Ishikawa (cell line): Measurements from ENCODE around the gene OSBPL6.

Experiments
- CEBPB ChIP-seq: IDR thresholded peaks from 2 replicates; pipeline ENCODE4 v1.6.1; 2012
- CREB1 ChIP-seq: IDR thresholded peaks from 2 replicates; pipeline ENCODE4 v1.6.1; 2012; ENCODE audit warnings: low read depth
- TEAD4 ChIP-seq: IDR thresholded peaks from 2 replicates; pipeline ENCODE4 v1.6.1; 2012
- TF ChIP-seq, protein P1 (sequence below): IDR thresholded peaks from 2 replicates; pipeline ENCODE4 v1.6.1; 2012; ENCODE audit warnings: low read depth, mild to moderate bottlenecking

DNA sequence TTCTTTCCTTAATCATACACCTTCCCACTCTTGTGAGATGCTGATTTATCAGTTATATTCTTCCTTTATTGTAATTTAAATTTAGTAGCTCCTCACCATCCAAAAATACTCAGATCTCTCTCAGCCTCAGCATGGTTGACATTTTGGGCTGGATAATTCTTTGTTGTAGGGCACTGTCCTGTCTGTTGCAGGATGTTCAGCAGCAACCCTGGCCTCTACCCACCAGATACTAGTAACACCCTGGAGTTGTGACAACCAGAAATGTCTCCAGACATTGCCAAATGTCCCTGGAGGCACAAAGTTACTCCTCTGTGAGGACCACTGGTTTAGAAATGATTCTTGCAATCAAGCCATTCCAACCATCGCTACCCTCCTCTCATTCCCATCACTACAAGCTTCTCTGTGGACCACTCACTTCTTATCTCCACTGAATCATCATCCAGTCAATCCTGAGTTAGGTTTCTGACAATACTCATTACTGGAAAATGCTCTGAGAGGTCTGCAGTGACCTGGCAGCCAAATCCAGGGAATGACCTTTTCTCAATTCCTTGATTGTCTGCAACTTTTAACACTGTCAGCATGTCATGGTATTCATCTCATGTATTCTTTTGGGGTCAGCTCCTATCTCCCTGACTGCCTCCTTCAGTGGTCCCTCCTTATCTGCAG is 43.3 kb downstream of the OSBPL6 start:
- TF ChIP-seq TEAD4 (no peak), CREB1 (no peak), CEBPB (no peak)
- TF ChIP-seq, protein P1, sequence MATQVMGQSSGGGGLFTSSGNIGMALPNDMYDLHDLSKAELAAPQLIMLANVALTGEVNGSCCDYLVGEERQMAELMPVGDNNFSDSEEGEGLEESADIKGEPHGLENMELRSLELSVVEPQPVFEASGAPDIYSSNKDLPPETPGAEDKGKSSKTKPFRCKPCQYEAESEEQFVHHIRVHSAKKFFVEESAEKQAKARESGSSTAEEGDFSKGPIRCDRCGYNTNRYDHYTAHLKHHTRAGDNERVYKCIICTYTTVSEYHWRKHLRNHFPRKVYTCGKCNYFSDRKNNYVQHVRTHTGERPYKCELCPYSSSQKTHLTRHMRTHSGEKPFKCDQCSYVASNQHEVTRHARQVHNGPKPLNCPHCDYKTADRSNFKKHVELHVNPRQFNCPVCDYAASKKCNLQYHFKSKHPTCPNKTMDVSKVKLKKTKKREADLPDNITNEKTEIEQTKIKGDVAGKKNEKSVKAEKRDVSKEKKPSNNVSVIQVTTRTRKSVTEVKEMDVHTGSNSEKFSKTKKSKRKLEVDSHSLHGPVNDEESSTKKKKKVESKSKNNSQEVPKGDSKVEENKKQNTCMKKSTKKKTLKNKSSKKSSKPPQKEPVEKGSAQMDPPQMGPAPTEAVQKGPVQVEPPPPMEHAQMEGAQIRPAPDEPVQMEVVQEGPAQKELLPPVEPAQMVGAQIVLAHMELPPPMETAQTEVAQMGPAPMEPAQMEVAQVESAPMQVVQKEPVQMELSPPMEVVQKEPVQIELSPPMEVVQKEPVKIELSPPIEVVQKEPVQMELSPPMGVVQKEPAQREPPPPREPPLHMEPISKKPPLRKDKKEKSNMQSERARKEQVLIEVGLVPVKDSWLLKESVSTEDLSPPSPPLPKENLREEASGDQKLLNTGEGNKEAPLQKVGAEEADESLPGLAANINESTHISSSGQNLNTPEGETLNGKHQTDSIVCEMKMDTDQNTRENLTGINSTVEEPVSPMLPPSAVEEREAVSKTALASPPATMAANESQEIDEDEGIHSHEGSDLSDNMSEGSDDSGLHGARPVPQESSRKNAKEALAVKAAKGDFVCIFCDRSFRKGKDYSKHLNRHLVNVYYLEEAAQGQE: no peak
